ENCODE measurements around the gene KLK15. TPM values are rescaled to one million over a fixed set of nuclear protein-coding genes. Genes with fewer than 3 reads are reported as not detected.

Gene KLK15
- not detected for total RNA-seq
- not detected for polyA plus RNA-seq (2013, experiment 1 of 2)
- polyA plus RNA-seq (2013, experiment 2 of 2) = not detected
- total RNA-seq = 0 to 0.20 (median 0) reads per million in 172 experiments

DNA sequence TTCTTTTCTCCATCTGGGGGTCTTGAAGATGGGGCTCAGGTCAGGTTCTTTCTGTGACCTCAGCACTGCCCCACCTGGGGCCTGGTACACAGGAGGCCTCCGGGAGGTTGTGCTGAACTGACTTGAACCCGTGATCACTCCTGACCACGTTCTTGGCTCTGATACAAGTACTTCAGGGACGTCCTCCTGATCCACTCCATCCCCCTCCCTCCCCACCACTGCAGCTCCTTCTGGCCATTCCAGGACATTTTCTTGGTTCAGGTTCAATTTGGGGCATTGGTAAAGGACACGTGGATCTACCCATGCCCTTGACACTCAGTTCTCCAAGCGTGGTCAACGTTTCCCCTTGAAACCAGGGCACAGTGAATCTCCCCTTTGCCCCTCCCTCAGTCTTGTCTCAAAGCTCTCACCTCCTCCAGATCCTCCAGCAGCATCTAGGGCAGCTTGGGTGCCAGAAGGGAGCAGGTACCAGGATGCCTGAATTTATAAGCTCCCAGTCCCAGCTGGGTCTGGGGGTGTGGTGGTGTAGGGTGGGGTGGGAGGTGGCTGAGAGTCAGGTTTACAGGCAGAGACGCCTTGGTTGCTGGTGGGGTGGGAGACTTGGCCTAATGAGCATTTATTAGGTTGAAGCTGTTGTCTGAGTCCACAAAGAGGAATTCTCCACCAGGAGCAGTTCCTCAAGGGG, at the start of gene KLK15:
TSS of gene KLK15 (minus strand) at position 458 of the 685 bp plus-strand sequence. CDS start 2,082 bp downstream, outside the sequence.
- H3K27ac Mint-ChIP-seq = no peak within 1 kb of the TSS
- CTCF ChIA-PET = no interaction called here

DNA sequence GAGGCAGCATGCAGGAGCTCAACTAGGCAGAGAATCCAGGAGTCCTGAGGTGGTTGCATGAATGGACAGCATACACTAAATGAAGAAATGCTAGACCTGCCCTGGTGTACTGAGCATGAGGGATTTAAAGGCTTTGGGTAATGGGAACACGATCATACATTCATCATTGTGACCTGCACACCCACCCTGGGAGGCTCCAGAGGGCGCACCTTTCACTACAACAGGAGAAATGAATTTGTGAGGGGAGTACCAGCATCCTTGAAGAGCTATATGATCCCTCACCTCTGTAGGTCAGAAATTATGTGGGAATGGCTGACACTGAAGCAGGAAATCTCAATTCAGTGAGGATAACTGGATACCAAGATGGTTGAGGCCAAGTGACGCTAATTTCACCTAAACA, 48.8 kb upstream of the KLK15 start:
- no peak overlapping the region for H3K27ac Mint-ChIP-seq
- Histone ChIP-seq H3K36me3 (ENCODE audit: insufficient read depth, low read length) (no peaks in the 10 kb centered on the region), H3K27ac (ENCODE audit: low read depth in 1 of 2, low read length in 2 of 2) (no peak overlapping the region), H3K27me3 (ENCODE audit: control insufficient read depth in 1 of 2, insufficient read depth in 2 of 2, low read length in 2 of 2) (peaks cover 12 to 16% of the 10 kb centered on the region in 2 experiments), H3K4me1 (ENCODE audit: insufficient read depth, low read length) (no peaks in the 10 kb centered on the region), H3K9me3 (ENCODE audit: control insufficient read depth in 1 of 2, insufficient read depth in 1 of 2, low read length in 2 of 2) (no peaks in the 10 kb centered on the region), H3K4me3 (ENCODE audit: low read length) (no peak overlapping the region)
- POLR2A ChIA-PET = no interaction called here
- no peak overlapping the region for H3K4me3 Mint-ChIP-seq
- CTCF ChIA-PET = no interaction called here
- ATAC-seq (ENCODE audit: poor library complexity) (no peak), DNase-seq (no peak)
- no peak for TF ChIP-seq CTCF (IDR thresholded peaks at IDR 0.05)
- no peaks in the 10 kb centered on the region for H3K4me1 Mint-ChIP-seq (ENCODE audit: low read depth)
- no peaks in the 10 kb centered on the region for H3K36me3 Mint-ChIP-seq (ENCODE audit: low read depth)
- no peaks in the 10 kb centered on the region for H3K9me3 Mint-ChIP-seq
- intact Hi-C loops (cut with DNase I, micrococcal nuclease) = no loop called here
- H3K27me3 Mint-ChIP-seq = peaks cover 80% of the 10 kb centered on the region

More for the DNA sequence above, at the start of gene KLK15:
- Histone ChIP-seq H3K36me3 (ENCODE audit: insufficient read depth, low read length) (no peaks in the 10 kb centered on the region), H3K27ac (ENCODE audit: low read depth in 1 of 2, low read length in 2 of 2) (no peak within 1 kb of the TSS), H3K4me3 (ENCODE audit: low read length) (no peak within 1 kb of the TSS), H3K27me3 (ENCODE audit: control insufficient read depth in 1 of 2, insufficient read depth in 2 of 2, low read length in 2 of 2) (peaks cover 26 to 32% of the 10 kb centered on the region in 2 experiments), H3K4me1 (ENCODE audit: insufficient read depth, low read length) (peaks cover 16% of the 10 kb centered on the region), H3K9me3 (ENCODE audit: control insufficient read depth in 1 of 2, insufficient read depth in 1 of 2, low read length in 2 of 2) (peaks cover 0 to 4% of the 10 kb centered on the region in 2 experiments)
- H3K4me3 Mint-ChIP-seq = no peak within 1 kb of the TSS
- DNase-seq = no peak
- no peak for ATAC-seq (ENCODE audit: poor library complexity)
- H3K4me1 Mint-ChIP-seq (ENCODE audit: low read depth) = peaks cover 12% of the 10 kb centered on the region
- no peaks in the 10 kb centered on the region for H3K9me3 Mint-ChIP-seq
- POLR2A ChIA-PET = no interaction called here
- no peak for TF ChIP-seq CTCF (IDR thresholded peaks at IDR 0.05)
- intact Hi-C loops (cut with DNase I, micrococcal nuclease) = no loop called here
- H3K36me3 Mint-ChIP-seq (ENCODE audit: low read depth) = no peaks in the 10 kb centered on the region
- peaks cover 73% of the 10 kb centered on the region for H3K27me3 Mint-ChIP-seq

DNA sequence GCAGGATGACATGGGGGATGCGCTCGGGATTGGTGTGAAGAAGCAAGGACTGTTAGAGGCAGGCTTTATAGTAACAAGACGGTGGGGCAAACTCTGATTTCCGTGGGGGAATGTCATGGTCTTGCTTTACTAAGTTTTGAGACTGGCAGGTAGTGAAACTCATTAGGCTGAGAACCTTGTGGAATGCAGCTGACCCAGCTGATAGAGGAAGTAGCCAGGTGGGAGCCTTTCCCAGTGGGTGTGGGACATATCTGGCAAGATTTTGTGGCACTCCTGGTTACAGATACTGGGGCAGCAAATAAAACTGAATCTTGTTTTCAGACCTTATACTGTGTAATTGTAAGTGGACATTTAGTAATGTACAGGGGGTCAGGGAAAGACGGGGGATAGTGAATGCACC, 46.9 kb upstream of the KLK15 start:
- Mint-ChIP-seq H3K36me3 (ENCODE audit: low read depth) (no peaks in the 10 kb centered on the region), H3K4me3 (no peak overlapping the region), H3K4me1 (ENCODE audit: low read depth) (no peaks in the 10 kb centered on the region), H3K27me3 (peaks cover 63% of the 10 kb centered on the region), H3K27ac (no peak overlapping the region), H3K9me3 (no peaks in the 10 kb centered on the region)
- TF ChIP-seq CTCF (IDR thresholded peaks at IDR 0.05) = no peak
- CTCF ChIA-PET = no interaction called here
- POLR2A ChIA-PET = no interaction called here
- H3K9me3 ChIP-seq (ENCODE audit: control insufficient read depth in 1 of 2, insufficient read depth in 1 of 2, low read length in 2 of 2) = no peaks in the 10 kb centered on the region
- H3K27ac ChIP-seq (ENCODE audit: low read depth in 1 of 2, low read length in 2 of 2) = no peak overlapping the region
- H3K36me3 ChIP-seq (ENCODE audit: insufficient read depth, low read length) = no peaks in the 10 kb centered on the region
- intact Hi-C loops (cut with DNase I, micrococcal nuclease) = no loop called here
- DNase-seq (no peak), ATAC-seq (ENCODE audit: poor library complexity) (no peak)
- H3K4me3 ChIP-seq (ENCODE audit: low read length) = no peak overlapping the region
- H3K4me1 ChIP-seq (ENCODE audit: insufficient read depth, low read length) = no peaks in the 10 kb centered on the region
- peaks cover 10 to 18% of the 10 kb centered on the region in 2 experiments for H3K27me3 ChIP-seq (ENCODE audit: control insufficient read depth in 1 of 2, insufficient read depth in 2 of 2, low read length in 2 of 2)
